ENCODE results near the gene C6orf89. TPM values are rescaled to one million over a fixed set of nuclear protein-coding genes. Genes with fewer than 3 reads are reported as not detected.

C6orf89 gene
- polyA plus RNA-seq, 2 of the 4 experiments (the other 2 are of a cell fraction): 13.8 to 27.0 TPM

DNA sequence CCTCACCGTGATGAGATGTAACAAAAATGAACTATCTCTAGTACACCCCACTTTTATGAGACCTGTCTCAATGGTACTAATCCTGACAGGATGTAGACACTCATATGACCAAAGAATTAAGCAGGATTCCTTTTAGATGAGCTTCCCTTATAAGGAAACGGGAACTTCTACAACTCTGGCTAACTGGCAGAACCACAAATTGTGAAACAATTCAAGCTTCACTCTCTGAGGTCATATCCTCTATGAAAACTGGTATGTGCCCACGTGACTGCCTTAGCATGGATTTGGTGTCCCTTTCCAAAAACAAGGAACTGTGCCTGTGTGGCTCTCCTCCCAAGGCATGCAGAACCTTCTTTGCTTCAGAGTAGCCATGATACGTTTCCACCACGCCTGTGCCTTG is 32.4 kb upstream of the C6orf89 start (continued):
- TF ChIP-seq CBX8 (IDR thresholded peaks at IDR 0.05) (no peak), HMGXB4 (CRISPR knock-in tag; IDR thresholded peaks at IDR 0.05; ENCODE audit: borderline replicate concordance) (no peak), SMC3 (IDR thresholded peaks at IDR 0.05) (no peak), POLR2AphosphoS2 (conservative IDR thresholded peaks at IDR 0.05; ENCODE audit: low read length) (no peak), MAZ (IDR thresholded peaks at IDR 0.05; ENCODE audit: borderline replicate concordance, low read depth, low read length) (no peak)

DNA sequence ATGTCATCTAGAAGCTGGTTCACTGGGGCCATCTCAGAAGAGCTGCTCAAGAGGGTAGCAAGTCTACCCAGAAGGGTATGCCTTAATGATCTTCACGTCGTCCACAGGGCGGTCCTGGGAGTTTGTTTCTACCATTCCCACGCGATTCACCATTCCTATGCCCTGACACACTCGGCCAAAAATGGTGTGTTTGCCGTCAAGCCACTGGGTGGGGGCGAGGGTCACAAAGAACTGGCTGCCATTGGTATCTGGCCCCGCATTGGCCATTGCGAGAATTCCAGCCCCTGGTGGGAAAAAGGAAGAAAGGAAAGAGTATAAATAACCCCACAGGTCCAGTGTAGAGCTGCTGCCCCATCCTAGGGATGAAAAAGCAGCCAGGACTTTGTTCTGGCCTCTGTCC is 30.0 kb upstream of the C6orf89 start:
- peaks cover 3% of the 10 kb centered on the region; the same call in 1 of the 3 replicates for H3K9me3 ChIP-seq
- FAIRE-seq (no peak), ATAC-seq (no peak), DNase-seq (ENCODE audit: low read depth in 1 of 2, low spot score in 1 of 2) (no peak)
- 95% methylated on average over 10 of the region's 10 CpGs for WGBS (ENCODE audit: missing lambda C conversion rate)
- ChIA-PET POLR2A (no interaction called here), CTCF (interaction anchor here (1.3 kb wide), 1 partner anchor 29 kb away, joined by 3 read pairs; no protein-coding TSS in a partner anchor)
- TF ChIP-seq BHLHE40 (IDR thresholded peaks at IDR 0.05; ENCODE audit: low read depth, low read length): no peak
- no peak for TF ChIP-seq ZSCAN20 (CRISPR knock-in tag; IDR thresholded peaks at IDR 0.05)
- TF ChIP-seq FOXS1 (CRISPR knock-in tag; IDR thresholded peaks at IDR 0.05): no peak
- TF ChIP-seq RFX5 (IDR thresholded peaks at IDR 0.05): no peak
- TF ChIP-seq HOXB13 (CRISPR knock-in tag; IDR thresholded peaks at IDR 0.05; ENCODE audit: low read depth): no peak
- TF ChIP-seq JUN (IDR thresholded peaks at IDR 0.05): no peak
- TF ChIP-seq, protein P1, sequence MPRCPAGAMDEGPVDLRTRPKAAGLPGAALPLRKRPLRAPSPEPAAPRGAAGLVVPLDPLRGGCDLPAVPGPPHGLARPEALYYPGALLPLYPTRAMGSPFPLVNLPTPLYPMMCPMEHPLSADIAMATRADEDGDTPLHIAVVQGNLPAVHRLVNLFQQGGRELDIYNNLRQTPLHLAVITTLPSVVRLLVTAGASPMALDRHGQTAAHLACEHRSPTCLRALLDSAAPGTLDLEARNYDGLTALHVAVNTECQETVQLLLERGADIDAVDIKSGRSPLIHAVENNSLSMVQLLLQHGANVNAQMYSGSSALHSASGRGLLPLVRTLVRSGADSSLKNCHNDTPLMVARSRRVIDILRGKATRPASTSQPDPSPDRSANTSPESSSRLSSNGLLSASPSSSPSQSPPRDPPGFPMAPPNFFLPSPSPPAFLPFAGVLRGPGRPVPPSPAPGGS (IDR thresholded peaks at IDR 0.05): no peak
- TF ChIP-seq, protein P2, sequence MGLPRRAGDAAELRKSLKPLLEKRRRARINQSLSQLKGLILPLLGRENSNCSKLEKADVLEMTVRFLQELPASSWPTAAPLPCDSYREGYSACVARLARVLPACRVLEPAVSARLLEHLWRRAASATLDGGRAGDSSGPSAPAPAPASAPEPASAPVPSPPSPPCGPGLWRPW (IDR thresholded peaks at IDR 0.05): no peak
- no peak for TF ChIP-seq HMGXB4 (CRISPR knock-in tag; IDR thresholded peaks at IDR 0.05; ENCODE audit: borderline replicate concordance)
- TF ChIP-seq GATA3 (IDR thresholded peaks at IDR 0.05; ENCODE audit: borderline replicate concordance): no peak
- H3K4me3 ChIP-seq: no peak overlapping the region
- no peaks in the 10 kb centered on the region for H3K4me1 ChIP-seq
- no peak overlapping the region for H3K4me2 ChIP-seq
- H3K27ac ChIP-seq: no peak overlapping the region

DNA sequence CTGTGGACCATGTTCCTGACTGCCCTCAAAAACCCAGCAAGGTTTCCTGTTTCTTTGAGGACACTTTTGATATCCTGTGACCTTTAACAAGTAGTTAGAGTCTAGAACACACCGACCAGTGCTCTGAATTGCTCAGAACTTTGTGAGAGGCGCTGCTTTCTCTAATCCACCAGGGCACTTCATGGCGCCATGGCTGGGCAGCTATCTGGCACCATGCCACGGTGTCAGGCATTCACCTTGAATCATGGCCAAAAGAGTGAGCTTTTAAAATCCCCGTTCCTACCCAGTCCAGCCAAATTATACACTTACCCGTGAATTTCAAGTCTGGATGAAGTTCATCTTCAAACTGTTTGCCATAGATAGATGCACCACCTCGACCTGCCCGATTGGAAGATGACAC is 29.5 kb upstream of the C6orf89 start:
- no peak overlapping the region for H3K4me2 ChIP-seq
- no peak overlapping the region for H3K27ac ChIP-seq
- ChIA-PET POLR2A (no interaction called here), CTCF (interaction anchor here (1.3 kb wide), 1 partner anchor 29 kb away, joined by 3 read pairs; no protein-coding TSS in a partner anchor)
- no peak for DNase-seq (ENCODE audit: low read depth in 1 of 2, low spot score in 1 of 2)
- no peak for FAIRE-seq
- no peak for ATAC-seq
- TF ChIP-seq RARB (CRISPR knock-in tag; IDR thresholded peaks at IDR 0.05): no peak
- TF ChIP-seq CEBPB (IDR thresholded peaks at IDR 0.05): no peak
- no peak for TF ChIP-seq HOXB13 (CRISPR knock-in tag; IDR thresholded peaks at IDR 0.05; ENCODE audit: low read depth)
- TF ChIP-seq CHD2 (IDR thresholded peaks at IDR 0.05; ENCODE audit: low read length, partially characterized antibody): no peak
- no peak for TF ChIP-seq TP53 (CRISPR knock-in tag; IDR thresholded peaks at IDR 0.05)
- no peak for TF ChIP-seq MAFK (IDR thresholded peaks at IDR 0.05; ENCODE audit: partially characterized antibody)
- no peak for TF ChIP-seq HOXB5 (CRISPR knock-in tag; IDR thresholded peaks at IDR 0.05)
- TF ChIP-seq FOSB (CRISPR knock-in tag; IDR thresholded peaks at IDR 0.05): no peak
- no peak for TF ChIP-seq ZNF302 (CRISPR knock-in tag; IDR thresholded peaks at IDR 0.05)
- no peak for TF ChIP-seq FOXS1 (CRISPR knock-in tag; IDR thresholded peaks at IDR 0.05)
- TF ChIP-seq CTCF (IDR thresholded peaks at IDR 0.05): no peak
- no peak for TF ChIP-seq ESRRA (IDR thresholded peaks at IDR 0.05; ENCODE audit: borderline replicate concordance, low read length)
- TF ChIP-seq FOSL2 (IDR thresholded peaks at IDR 0.05): no peak
- TF ChIP-seq FOSL2 (CRISPR knock-in tag; IDR thresholded peaks at IDR 0.05): no peak
- TF ChIP-seq EHMT2 (IDR thresholded peaks at IDR 0.05; ENCODE audit: low read depth): no peak
- no peak for TF ChIP-seq BHLHE40 (IDR thresholded peaks at IDR 0.05; ENCODE audit: low read depth, low read length)
- TF ChIP-seq, protein P2 (IDR thresholded peaks at IDR 0.05): no peak
- H3K9me3 ChIP-seq: no peaks in the 10 kb centered on the region
- H3K4me1 ChIP-seq: no peaks in the 10 kb centered on the region
- WGBS (ENCODE audit: missing lambda C conversion rate): 99% methylated on average over 8 of the region's 8 CpGs
- no peak overlapping the region for H3K4me3 ChIP-seq
